GM12892 (cell line): ENCODE results near the gene SEPTIN5.

Experiments used
- POLR2A ChIP-seq: IDR thresholded peaks from 2 replicates; pipeline ENCODE4 v1.6.1; 2011; ENCODE audit warnings: low read depth, low read length, control low read depth
- POLR2AphosphoS5 ChIP-seq: IDR thresholded peaks from 2 replicates; pipeline ENCODE4 v1.6.1; 2011; ENCODE audit warnings: low read depth, low read length, control low read depth

DNA sequence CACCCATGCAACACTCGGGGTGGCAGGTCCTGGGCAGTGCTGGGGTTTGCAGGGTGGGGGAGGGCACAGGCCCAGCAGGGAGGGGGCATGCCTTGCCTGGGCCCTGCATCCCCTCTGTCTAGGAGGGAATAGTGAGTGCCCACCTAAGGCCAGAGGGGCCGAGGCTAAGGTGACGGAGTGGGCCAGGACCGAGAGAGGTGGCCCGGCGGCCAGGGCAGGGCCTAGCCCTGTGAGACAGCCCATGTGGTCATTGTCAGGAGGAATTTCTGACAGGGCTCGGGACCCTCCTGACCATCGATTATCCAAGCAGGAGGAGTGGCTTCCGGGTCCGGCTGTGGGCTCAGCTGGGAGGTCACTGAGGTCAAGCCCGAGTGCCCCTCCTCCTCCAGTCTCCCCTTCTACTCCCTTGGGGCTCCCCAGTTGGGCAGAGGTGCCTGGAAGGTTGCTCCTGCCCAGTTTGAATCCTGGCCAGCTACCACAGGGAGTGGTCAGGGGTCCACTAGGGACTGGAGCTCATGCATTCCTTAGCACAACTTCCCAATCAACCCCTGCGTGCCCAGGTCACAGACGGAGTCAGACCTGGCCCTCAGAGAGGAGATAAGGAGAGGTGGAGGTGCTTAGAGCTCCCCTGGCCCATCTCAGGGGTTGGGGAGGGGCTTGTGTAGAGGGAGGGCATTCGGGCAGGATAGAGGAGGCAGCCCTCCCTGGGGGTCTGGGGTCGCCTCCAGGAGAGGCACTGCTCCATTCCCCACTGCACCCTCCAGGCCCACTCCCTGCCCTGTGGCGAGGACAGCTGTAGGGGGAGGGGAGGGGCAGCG lies 23.8 kb downstream of the SEPTIN5 start:
- no peak for TF ChIP-seq POLR2AphosphoS5
- no peak for TF ChIP-seq POLR2A
